HG02642 (cell line): Measurements from ENCODE around the gene BTBD10.
A peak's percentile ranks its signal among the peaks of the same experiment; 100 is the strongest.

Experiments used
- ATAC-seq: cut with Tn5 transposase; IDR thresholded peaks from one replicate; pipeline ENCODE4 v1.9.1; 2021; ENCODE audit warnings: mild to moderate bottlenecking; ENCODE audit not compliant: unreplicated experiment, poor library complexity

Gene BTBD10

GRCh38 chr11:13462901-13463778 is at the start of gene BTBD10:
Gene BTBD10, minus strand, starts transcription at chr11:13463222. Its CDS starts 18,098 bp downstream, at chr11:13445124.
- ATAC-seq: peak; percentile 97

GRCh38 chr11:13503393-13503792 is 40.4 kb upstream of the BTBD10 start:
- ATAC-seq: no peak

GRCh38 chr11:13502492-13502891 is 39.5 kb upstream of the BTBD10 start:
- ATAC-seq: no peak

- ATAC-seq: no peak
Observed at GRCh38 chr11:13495929-13496328, 32.9 kb upstream of the BTBD10 start, which contains the start of gene PTH. Gene PTH, minus strand, starts transcription at chr11:13495997. Its CDS starts 3,142 bp downstream, at chr11:13492855.

GRCh38 chr11:13494051-13494450 is 31.0 kb upstream of the BTBD10 start:
- no peak for ATAC-seq

GRCh38 chr11:13487661-13488030 is 24.6 kb upstream of the BTBD10 start:
- peak; percentile 65 for ATAC-seq

- peak; percentile 96 for ATAC-seq
Observed at GRCh38 chr11:13486926-13487660, 24.1 kb upstream of the BTBD10 start.

- no peak for ATAC-seq
Observed at GRCh38 chr11:13480198-13480597, 17.2 kb upstream of the BTBD10 start.

- ATAC-seq: no peak
Observed at GRCh38 chr11:13479688-13480087, 16.7 kb upstream of the BTBD10 start.

- no peak for ATAC-seq
Observed at GRCh38 chr11:13475091-13475490, 12.1 kb upstream of the BTBD10 start.

- ATAC-seq: no peak
Observed at GRCh38 chr11:13473013-13473722, 10.1 kb upstream of the BTBD10 start.

GRCh38 chr11:13468750-13469149 is 5.7 kb upstream of the BTBD10 start:
- ATAC-seq: no peak

- no peak for ATAC-seq
Observed at GRCh38 chr11:13465909-13466371, 2.9 kb upstream of the BTBD10 start.

GRCh38 chr11:13463779-13464290 is 813 bp upstream of the BTBD10 start:
- no peak for ATAC-seq

- peak; percentile 52 for ATAC-seq
Observed at GRCh38 chr11:13462311-13462900, 616 bp downstream of the BTBD10 start.

GRCh38 chr11:13461291-13461690 is 1.7 kb downstream of the BTBD10 start:
- ATAC-seq: no peak

GRCh38 chr11:13450832-13451397 is 12.1 kb downstream of the BTBD10 start:
- ATAC-seq: no peak

- ATAC-seq: no peak
Observed at GRCh38 chr11:13449522-13449921, 13.5 kb downstream of the BTBD10 start.

- ATAC-seq: no peak
Observed at GRCh38 chr11:13448876-13449275, 14.1 kb downstream of the BTBD10 start.

- ATAC-seq: no peak
Observed at GRCh38 chr11:13446444-13446843, 16.6 kb downstream of the BTBD10 start.
